NCI-H82 (cell line): ENCODE data around the gene RGS7.
A peak's percentile ranks its signal among the peaks of the same experiment; 100 is the strongest.
"Not testable (repeated sequence)": the region's sequence is repeated elsewhere in the genome, so short reads cannot be mapped to it uniquely, and the experiment has no call there.

ENCODE experiments used
- DNase-seq: peaks from one replicate; lab custom pipeline; 2025; lab: John Stamatoyannopoulos, UW

RGS7 gene

DNA sequence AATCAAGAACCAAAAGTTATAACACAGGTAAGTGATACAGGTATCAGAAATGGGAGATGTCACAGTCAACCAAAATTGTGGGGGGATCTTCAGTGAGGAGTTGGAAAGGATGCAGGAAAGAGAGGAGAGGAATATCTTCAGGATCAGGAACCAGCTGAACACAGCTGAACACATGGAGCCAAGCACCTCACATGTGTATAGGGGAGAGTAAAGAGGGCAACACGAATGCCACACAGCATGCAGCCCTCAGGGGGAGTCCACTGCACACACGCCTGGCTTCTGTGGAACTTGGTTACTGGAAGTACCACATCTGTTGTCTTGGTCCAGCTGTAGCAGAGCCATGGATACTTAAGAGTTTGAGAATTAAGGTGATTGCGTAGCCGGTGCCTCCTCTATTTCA is 218.8 kb downstream of the RGS7 start:
- DNase-seq = no peak

DNA sequence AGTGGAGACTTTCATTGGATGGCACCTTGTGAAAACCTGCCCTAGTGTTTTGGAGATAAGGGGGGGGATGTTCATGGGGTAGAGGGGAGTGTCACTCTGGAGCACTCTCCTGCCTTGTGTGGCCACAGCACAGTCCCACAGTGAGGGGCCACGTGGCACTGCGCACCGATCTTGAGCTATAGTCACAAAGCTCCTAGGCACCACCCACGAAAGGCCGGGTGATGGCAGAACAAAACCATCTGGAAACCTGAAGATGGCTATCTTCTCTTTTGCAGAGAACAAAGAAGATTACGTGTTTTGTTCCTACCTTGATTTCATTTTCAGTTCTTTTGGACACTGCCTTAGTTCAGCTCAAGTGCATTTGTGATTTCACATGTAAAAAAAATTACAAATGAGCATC is 220.6 kb downstream of the RGS7 start:
- DNase-seq = no peak

DNA sequence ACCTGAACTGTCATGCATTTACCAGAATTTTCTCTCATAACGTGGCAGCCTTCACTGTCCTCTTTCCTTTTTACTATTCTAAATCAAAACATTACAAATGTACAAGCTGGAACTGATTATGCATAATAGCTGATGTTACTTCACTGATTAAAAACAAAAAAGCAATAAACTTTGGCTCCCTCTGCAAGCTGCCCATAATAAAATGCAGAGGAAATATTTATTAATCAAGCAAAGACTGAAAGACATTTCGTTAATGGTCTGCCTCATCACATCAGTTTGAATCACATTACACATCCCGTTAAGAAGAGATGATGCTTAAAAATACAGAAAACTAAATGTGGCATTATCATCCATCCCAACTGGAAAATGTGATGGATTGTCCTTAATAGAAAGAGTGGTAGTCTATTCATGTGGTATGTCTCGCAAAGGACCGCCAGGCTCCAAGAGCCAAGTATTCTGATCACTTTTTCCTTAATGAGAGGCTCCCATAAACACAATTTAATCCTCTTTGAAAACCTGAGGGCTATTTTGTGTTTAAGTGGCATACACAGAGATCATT is 225.3 kb downstream of the RGS7 start:
- peak; percentile 21 for DNase-seq

DNA sequence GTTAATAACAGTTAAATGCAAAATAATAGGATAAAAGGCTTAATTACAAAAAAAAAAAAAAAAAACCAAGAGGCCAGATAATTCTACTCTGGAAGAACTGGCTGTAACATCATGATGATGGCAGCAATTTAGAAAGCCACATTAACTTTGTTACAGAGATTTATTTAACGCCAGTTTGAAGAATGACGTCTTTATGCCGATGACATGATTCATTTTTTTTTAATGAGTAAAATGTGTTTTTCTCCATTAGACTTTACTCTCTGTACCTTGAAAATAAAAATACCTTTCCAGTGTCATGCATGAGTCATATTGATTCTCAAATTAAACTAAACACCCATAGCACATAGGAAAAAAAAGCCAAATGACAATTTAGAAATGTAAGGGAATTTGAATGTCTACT is 226.1 kb downstream of the RGS7 start:
- no peak for DNase-seq

DNA sequence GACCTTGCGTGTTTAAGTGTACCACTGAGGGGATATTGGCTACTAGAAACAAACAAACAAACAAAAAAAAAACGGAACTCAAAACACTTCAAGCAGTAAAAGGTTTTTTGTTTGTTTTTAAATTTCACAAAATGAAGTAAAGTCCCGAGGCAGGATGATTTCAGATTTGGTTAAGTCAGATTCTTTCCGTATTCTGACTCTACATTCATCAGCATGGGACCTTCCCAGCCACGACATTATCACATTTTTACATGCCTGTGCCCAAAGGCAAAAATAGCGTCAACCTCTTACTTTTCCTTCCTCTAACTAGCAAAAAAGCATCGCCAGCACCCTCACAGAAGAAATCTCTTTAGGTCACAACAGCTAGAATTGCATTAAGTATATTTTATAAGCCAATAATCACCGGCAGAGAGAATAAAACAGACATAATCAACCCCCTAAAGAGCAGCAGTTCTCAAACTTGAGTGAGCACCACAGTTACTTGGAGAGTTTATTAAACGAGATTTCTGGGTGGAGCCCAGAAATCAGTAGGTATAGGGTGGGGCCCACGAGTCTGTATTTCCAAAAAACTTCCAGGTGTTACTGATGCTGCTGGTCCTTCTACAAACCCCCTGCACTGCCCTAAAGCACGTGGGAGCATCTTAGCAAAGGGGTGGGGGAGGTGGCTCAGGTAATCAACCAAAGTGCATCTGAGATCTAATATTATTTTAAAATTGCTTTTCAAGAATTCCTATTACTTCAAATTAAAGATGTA is 227.6 kb downstream of the RGS7 start:
- DNase-seq = peak; percentile 64

DNA sequence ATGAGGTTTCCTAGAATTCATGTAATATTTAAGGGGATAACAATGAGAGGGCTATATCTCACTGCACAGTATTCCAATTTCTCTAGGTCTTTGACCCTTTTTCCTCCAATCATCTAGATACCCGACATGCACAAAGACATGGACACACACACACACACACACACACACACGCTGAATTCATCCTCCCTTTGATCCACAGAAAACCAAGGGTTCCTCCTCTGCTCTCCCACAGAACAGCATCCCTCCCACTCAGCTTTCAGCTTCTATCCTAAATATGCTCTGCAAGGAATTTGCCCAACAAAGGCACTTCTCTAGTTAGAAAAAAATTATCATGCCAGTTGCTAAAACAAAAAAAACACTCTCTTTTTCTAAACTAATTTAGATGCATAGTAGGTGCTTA is 231.7 kb downstream of the RGS7 start:
- DNase-seq = no peak

DNA sequence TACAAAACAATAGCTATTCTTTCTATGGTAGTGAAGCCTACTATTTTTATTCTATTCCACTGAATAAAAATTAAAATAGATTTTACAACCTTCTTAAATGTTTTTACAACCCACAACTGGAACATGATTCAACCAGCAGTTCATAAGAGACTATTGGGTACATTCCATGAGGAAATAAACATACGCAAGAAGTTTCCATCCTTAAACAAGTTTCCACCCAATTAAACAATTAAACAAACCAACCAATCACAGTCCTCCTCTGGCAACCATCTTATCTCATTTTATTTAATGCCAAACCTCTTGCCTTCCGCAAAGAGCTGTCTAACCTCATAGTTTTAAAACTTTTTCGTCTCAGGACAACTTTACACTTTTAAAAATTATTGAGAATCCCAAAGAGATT is 239.0 kb downstream of the RGS7 start:
- no peak for DNase-seq

DNA sequence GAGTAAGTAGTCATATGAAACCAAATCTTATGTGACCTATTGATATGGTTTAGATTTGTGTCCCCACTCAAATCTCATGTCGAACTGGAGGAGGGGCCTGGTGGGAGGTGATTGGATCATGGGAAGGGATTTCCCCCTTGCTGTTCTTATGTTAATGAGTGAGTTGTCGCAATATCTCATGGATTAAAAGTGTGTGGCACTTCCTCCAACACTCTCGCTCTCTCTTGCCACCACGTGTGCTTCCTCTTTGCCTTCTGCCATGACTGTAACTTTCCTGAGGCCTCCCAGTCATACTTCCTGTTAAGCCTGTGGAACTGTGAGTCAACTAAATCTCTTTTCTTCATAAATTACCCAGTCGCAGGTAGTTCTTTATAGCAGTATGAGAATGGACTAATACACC is 241.2 kb downstream of the RGS7 start:
- peak; percentile 20 for DNase-seq

DNA sequence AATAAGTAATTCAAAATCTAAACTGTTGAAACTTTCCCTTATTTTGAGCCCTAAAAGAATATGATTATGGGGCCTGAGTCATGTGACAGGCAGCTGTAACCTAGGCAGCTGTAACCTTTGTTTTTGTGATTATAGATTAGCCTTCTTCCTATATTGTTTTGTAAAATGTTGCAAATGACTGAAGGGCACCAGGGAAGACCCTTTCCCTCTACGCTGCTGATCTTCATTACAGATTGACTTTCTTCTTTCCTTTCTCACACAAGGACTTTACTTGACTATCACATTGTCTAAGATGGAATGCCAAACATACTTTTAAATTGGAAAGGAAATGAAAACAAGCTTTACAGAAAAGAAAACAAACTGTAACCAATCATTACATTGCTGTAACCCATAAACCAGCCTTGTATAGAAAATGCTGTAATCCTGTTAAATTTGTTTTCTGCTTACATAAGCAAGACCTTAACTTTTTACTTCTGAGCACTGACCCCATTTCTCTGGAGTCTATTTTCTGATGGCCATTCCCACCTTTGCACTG is 242.2 kb downstream of the RGS7 start:
- no peak for DNase-seq

DNA sequence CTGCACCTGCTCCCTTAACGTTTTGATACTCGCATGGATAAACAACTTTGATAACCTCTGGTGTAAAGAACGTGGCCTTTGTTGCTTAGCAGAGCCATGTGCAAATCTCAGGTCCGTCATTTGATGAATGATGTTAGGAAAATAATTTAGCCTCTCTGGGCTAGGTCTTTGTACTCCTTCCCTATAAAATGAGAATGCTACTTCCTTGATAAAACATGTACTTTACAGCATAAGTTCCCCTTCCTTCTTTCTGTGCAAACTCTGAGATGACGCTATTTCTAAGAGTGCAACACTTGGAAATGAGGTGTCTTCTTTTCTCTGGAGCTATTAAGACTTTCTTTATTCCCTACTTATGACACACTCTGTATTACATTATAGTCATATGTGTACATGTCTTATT is 243.4 kb downstream of the RGS7 start:
- DNase-seq = no peak

DNA sequence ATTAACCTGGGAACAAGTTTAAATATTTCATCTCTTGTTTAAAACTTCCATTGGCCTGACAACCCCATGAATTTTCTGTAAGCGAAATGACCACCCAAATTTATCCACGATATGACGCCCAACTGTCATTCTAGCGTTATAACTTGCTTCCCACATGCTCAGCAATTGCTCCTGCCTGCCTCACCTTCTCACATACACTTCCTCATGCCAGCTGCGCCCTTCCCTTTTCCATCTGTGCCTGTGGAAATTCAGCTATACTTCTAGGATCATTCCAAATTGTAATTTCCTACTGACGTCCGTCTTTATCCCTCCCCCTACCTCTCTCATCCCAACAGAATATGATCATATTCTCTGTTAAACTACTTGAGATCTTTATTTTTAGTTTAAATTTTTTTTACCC is 248.0 kb downstream of the RGS7 start:
- no peak for DNase-seq

DNA sequence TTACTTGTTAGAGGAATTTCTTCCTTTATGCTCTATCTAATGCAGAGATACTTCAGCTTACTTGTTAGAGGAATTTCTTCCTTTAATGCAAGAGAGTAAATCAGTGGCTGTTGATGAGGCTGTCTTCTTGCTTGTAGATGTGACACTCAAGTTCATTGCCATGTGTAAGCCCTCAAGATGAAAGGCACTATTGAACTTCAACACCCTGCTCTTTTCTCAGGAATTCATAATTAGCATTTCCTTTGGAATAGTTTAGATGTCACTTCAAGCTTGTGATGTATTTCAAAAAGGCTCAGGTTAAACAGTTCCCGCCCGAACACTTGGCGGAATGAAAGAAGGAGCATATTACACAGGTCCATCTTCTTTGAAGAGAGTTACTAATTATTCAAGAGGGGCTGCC is 251.9 kb downstream of the RGS7 start:
- no peak for DNase-seq

DNA sequence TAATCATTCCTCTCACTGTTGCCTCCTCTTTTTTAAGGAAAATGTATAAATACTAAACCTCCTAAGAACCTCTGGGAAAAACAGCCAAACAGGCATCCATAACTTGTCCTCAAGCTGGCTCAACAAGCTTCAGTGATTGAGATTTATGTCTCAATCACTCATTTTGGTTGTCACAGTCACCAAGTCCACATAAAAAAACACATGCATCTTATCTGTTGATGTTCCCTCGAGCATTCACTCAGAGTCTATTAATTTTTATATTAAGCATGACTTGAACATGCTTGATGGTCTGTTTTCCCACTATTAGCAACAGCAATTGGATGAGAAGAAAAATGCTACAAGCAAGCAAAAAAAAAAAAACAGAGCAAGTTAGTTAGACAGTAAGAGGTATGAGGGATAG is 254.3 kb downstream of the RGS7 start:
- no peak for DNase-seq

DNA sequence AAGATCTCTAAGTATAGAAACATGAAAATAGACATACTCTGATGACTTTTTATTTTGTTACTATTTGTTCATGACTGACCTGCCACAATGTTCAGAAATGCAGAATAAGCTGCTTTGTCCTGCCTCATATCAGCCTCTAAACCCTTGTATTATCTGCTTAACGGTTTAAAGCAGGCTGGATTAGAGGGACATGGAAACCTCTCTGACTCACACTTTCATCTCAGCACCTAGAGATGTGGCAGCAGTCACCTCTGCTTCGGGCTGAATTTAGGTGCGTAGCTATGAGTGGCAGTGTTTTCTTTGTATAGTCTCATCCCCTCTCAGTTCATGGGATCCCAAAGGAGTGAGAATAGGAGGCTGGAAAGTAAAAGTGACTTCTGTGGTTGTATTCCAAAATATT is 255.4 kb downstream of the RGS7 start:
- DNase-seq = peak; percentile 96

DNA sequence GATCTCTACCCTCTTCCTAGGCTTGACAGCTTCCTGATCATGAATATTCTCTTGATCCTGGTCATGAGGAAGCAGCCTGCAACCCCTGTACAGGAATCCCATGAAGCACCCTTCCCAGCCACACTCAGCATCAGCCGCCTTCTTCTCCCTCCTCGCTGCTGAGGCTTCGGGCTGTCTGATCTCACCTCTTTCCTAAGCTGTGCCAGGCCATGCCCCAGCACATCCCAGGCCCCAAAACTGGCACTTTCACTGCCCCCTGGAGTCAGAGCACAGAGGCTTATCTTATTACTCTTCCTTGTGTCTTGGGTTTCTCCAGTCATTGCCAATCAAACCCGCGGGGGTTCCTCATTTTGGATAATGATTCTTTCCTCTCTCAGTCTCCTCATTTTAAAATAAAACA is 259.5 kb downstream of the RGS7 start:
- DNase-seq = no peak

DNA sequence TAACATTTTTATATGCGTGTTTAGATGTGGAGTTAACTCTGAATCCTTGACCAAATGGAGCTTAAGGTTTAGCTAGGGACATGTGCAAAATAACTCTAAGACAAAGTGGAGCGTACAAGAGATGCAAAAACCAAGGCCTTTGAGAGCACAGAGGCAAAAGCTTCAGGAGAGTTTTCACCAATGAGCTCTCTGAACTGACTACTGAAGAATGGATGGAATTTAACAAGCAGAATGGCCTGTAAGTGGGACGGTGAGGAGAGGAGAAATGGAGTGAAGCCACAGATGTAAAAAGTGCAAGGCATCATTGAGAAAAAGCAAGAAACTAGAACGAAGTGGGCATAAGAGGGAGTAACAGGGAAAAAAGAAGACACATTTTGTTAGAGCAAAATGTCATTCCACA is 260.0 kb downstream of the RGS7 start:
- no peak for DNase-seq

DNA sequence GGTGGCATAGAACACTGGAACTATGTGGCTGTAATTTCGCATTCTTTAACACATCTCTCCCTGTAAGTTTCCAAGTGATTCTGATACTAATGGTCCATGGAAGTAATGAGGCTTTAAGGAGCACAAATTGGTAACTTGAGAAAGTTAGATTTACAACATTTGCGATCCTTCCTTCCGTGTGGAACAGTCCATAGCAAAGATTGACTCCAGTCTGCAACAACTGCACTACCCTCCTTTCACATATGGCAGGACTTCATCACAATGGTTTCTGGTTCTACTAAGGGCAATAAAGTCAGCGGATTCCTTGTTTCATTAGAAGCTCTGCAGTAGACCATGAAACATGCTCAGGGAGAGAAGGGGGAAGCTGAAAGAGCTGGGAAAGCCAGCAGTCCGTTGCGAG is 261.2 kb downstream of the RGS7 start:
- no peak for DNase-seq

DNA sequence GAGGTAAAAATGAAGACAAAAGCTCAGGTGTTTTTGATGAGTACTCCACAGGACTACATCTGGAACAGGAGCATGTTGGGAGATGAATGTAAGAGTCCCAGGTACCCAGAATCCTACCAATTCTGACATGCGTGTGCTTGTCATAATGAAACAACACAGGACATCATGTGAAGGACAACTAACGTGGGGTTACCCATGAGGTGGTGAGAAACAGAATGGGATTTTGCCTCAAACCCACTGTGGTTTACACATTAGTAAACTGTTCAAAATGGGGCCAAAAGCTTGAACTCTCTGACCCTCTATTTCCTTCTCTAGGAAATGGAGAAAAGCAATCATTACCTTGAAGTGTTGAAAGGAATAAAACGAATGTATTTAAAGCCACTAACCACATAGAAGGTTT is 266.2 kb downstream of the RGS7 start:
- DNase-seq = no peak

DNA sequence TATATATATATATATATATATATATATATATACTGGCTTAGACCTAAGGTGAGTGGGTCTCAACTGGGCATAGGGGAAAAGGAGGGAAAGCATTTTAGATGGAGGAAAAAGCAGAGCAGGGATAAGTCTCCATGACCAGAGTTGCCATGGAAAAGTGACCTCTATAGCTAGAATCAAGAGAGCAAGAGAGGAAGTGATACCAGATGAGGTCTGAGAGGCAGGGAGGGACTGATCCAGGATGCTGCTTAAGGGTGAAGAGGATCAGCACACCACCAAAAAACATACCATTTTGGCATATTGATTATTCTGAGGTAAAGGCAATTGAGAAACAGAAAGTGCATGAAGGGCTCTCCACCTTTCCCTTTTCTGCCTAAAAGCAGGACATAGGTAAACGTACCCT is 267.9 kb downstream of the RGS7 start:
- not testable (repeated sequence) for DNase-seq

DNA sequence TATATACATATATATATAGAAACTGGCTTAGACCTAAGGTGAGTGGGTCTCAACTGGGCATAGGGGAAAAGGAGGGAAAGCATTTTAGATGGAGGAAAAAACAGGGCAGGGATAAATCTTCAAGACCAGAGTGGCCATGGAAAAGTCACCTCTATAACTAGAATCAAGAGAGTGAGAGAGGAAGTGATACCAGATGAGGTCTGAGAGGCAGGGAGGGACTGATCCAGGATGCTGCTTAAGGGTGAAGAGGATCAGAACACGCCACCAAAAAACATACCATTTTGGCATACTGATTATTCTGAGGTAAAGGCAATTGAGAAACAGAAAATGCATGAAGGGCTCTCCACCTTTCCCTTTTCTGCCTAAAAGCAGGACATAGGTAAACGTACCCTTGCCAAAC is 268.9 kb downstream of the RGS7 start:
- not testable (repeated sequence) for DNase-seq

DNA sequence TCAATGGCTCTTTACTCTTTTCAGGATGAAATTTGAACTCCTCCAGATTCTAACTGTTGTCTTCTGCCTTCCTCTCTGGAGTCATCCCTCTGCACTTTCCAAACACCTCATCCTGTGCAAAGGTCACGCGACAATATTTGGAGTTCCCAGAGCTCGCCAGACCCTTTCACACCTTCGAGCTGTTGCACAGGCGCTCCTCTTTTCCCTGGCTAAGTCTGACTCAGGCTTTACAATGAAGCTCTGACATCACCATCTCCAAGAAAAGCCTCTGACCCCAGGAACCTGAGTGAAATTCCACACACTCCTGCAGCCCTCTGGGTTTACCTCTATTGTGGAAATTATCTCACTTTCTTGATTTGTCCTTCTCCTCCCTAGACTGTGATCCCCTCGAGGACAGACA is 270.3 kb downstream of the RGS7 start:
- no peak for DNase-seq

DNA sequence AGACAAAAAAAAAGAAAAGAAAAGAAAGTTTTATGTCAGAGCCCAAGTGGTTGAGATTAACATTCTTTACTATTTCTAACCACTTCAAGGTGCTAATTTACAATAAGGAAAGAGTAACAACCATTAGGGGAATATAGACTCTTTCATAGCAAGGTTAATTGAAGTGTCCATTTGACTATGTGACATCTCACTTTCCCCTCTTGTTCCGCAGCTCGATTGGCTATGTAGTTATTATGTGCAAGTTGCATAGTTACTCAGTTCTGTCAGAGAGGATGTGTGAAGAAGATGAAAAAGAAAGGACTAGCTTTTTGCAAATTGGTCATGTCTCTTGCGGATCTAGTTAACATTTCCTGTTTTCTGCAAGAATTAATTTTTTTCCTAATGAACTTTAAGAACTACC is 273.7 kb downstream of the RGS7 start:
- no peak for DNase-seq

DNA sequence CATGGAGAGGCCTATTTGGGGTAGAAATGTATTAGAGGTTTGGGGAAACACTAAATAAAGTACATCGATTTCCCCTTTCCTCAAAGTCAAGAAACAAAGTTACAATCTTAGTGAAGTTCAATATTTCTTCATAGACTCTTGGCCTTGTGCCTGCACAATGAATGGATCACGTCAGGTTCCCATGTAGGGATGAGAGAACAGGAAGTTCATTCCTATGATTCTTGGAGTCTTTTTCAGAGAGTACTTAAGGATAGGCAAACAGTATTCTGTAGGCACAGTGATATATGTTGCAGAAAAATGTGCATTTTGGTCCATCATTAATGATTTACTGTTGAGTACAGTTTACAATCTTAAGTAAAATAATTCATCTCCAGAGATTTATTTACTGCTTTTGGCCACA is 275.5 kb downstream of the RGS7 start:
- DNase-seq = no peak

DNA sequence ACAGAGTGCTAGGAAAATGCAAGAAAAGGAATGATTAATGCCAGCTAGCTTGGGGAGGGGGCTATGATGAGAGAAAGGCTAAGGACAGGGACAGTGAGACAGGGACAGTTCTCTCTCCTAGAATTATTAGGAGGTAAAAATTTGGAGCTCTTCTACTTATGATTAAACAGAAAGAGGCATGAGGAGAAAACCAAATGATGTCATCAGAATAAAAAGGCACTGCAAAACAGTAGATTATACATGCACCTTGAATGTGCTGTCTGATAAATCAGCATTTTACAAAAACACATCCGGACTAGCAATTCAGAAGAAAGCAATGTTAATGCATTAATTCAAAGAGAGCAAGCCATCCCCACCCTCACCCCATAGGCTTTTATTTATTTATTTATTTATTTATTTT is 277.5 kb downstream of the RGS7 start:
- DNase-seq = no peak
